IMR-90 (cell line): ENCODE results near the gene F11. TPM values are rescaled to one million over a fixed set of nuclear protein-coding genes. Genes with fewer than 3 reads are reported as not detected.

ENCODE experiments used
- ATAC-seq: fragments of 200-7000 bp; cut with Tn5 transposase; 2 replicates; pipeline ENCODE4 v1.9.1; 2020; ENCODE audit warnings: low read depth, mild to moderate bottlenecking, moderate library complexity
- BruUV-seq: library from RNA; stranded (reverse); fragments of 400-500 nt; replicated peaks from 2 replicates; lab custom pipeline; 2021; lab: Mats Ljungman, UMichigan
- CTCF ChIA-PET: fragments of 300-600 bp; formaldehyde crosslinking; extraction: SDS; loops from one replicate; lab custom pipeline; 2021; ENCODE audit warnings: antibody characterized with exemption; lab: Yijun Ruan, JAX
- POLR2A ChIA-PET: fragments of 300-600 bp; sonication (Branson Sonifier 250); formaldehyde crosslinking; loops from one replicate; lab custom pipeline; 2022; ENCODE audit warnings: antibody characterized with exemption; ENCODE audit not compliant: unreplicated experiment; lab: Charles Lee
- DNase-seq: peaks from one replicate; pipeline ENCODE4 v3.0.0; 2013
- H2AFZ ChIP-seq: replicated peaks from 2 replicates; pipeline ENCODE3; 2013; ENCODE audit warnings: low read length, mild to moderate bottlenecking; ENCODE audit not compliant: poor library complexity
- H2AK5ac ChIP-seq: 2 replicates; pipeline ENCODE4 v1.6.1; 2013; ENCODE audit warnings: low read depth, low read length, inconsistent platforms
- H2AK9ac ChIP-seq: replicated peaks from 2 replicates; pipeline ENCODE3; 2013; ENCODE audit warnings: mild to moderate bottlenecking, low read depth, low read length, moderate library complexity; ENCODE audit not compliant: poor library complexity
- H2BK120ac ChIP-seq: 2 replicates; pipeline ENCODE4 v1.6.1; 2013; ENCODE audit warnings: low read depth, low read length, inconsistent platforms
- H2BK15ac ChIP-seq: 3 replicates; pipeline ENCODE4 v1.6.1; 2013; ENCODE audit warnings: low read depth, low read length, inconsistent platforms
- H2BK20ac ChIP-seq: 2 replicates; pipeline ENCODE4 v1.6.1; 2013; ENCODE audit warnings: low read depth, mild to moderate bottlenecking, inconsistent platforms, low read length, moderate library complexity
- H2BK5ac ChIP-seq: 2 replicates; pipeline ENCODE4 v1.6.1; 2013; ENCODE audit warnings: mild to moderate bottlenecking, low read depth, low read length, inconsistent platforms; ENCODE audit not compliant: poor library complexity, severe bottlenecking
- H3K14ac ChIP-seq: replicated peaks from 2 replicates; pipeline ENCODE4 v1.6.1; 2013; ENCODE audit warnings: low read depth, low read length, inconsistent platforms
- H3K18ac ChIP-seq: 2 replicates; pipeline ENCODE4 v1.6.1; 2013; ENCODE audit warnings: low read depth, low read length, control low read depth
- H3K23ac ChIP-seq: 2 replicates; pipeline ENCODE4 v1.6.1; 2013; ENCODE audit warnings: low read depth, low read length, inconsistent platforms
- H3K27ac ChIP-seq: 2 replicates; pipeline ENCODE4 v1.5.1; 2013; ENCODE audit warnings: mild to moderate bottlenecking, control low read depth, low read length; ENCODE audit not compliant: insufficient read depth
- H3K27me3 ChIP-seq: 2 replicates; pipeline ENCODE4 v1.6.1; 2013; ENCODE audit warnings: low read length; ENCODE audit not compliant: control insufficient read depth, insufficient read depth
- H3K36me3 ChIP-seq: 2 replicates; pipeline ENCODE4 v1.6.1; 2013; ENCODE audit warnings: low read length, mixed read lengths; ENCODE audit not compliant: control insufficient read depth, insufficient read depth
- H3K4ac ChIP-seq: 2 replicates; pipeline ENCODE4 v1.6.1; 2013; ENCODE audit warnings: low read depth, low read length, inconsistent platforms
- H3K4me1 ChIP-seq: 2 replicates; pipeline ENCODE4 v1.6.1; 2013; ENCODE audit warnings: low read length, mixed read lengths; ENCODE audit not compliant: control insufficient read depth, insufficient read depth
- H3K4me2 ChIP-seq: 2 replicates; pipeline ENCODE4 v1.6.1; 2013; ENCODE audit warnings: low read depth, mild to moderate bottlenecking, control low read depth, low read length, moderate library complexity
- H3K4me3 ChIP-seq: 2 replicates; pipeline ENCODE4 v1.5.1; 2013; ENCODE audit warnings: low read depth, mild to moderate bottlenecking, control low read depth, low read length, moderate library complexity; ENCODE audit not compliant: insufficient read depth
- H3K56ac ChIP-seq: 2 replicates; pipeline ENCODE4 v1.6.1; 2013; ENCODE audit warnings: low read length, inconsistent platforms; ENCODE audit not compliant: insufficient read depth; ENCODE audit errors: extremely low read depth
- H3K79me1 ChIP-seq, 2 experiments: 2 replicates each; pipeline ENCODE4 v1.6.1; 2013; ENCODE audit warnings: low read length in 2 of 2, inconsistent platforms in 1 of 2, low read depth in 1 of 2
- H3K9ac ChIP-seq: 2 replicates; pipeline ENCODE4 v1.6.1; 2013; ENCODE audit warnings: low read depth, low read length, control low read depth
- H3K9me1 ChIP-seq: 2 replicates; pipeline ENCODE4 v1.6.1; 2013; ENCODE audit warnings: low read length, inconsistent platforms; ENCODE audit not compliant: insufficient read depth
- H3K9me3 ChIP-seq: 2 replicates; pipeline ENCODE4 v1.6.1; 2013; ENCODE audit warnings: low read length; ENCODE audit not compliant: control insufficient read depth, insufficient read depth
- H4K20me1 ChIP-seq: 2 replicates; pipeline ENCODE4 v1.6.1; 2013; ENCODE audit warnings: low read length, inconsistent platforms; ENCODE audit not compliant: insufficient read depth
- H4K5ac ChIP-seq: 2 replicates; pipeline ENCODE4 v1.6.1; 2013; ENCODE audit warnings: mild to moderate bottlenecking, low read depth, low read length, control low read depth
- H4K8ac ChIP-seq, 2 experiments: 2 replicates each; pipeline ENCODE4 v1.6.1; 2013; ENCODE audit warnings: low read depth in 2 of 2, low read length in 2 of 2, control low read depth in 1 of 2, inconsistent platforms in 1 of 2
- H4K91ac ChIP-seq: 2 replicates; pipeline ENCODE4 v1.6.1; 2013; ENCODE audit warnings: low read depth, low read length, inconsistent platforms; ENCODE audit not compliant: insufficient read depth
- CEBPB ChIP-seq: IDR thresholded peaks from 2 replicates; pipeline ENCODE4 v1.6.1; 2012; ENCODE audit warnings: low read depth, low read length, improper control_type of control experiment
- MAFK ChIP-seq: IDR thresholded peaks from 2 replicates; pipeline ENCODE4 v1.6.1; 2012; ENCODE audit warnings: low read depth, low read length, improper control_type of control experiment
- MAZ ChIP-seq: IDR thresholded peaks from 2 replicates; pipeline ENCODE4 v1.6.1; 2012; ENCODE audit warnings: low read depth, mild to moderate bottlenecking, low read length, improper control_type of control experiment, moderate library complexity, borderline replicate concordance
- MXI1 ChIP-seq: IDR thresholded peaks from 2 replicates; pipeline ENCODE4 v1.6.1; 2012; ENCODE audit warnings: low read depth, mild to moderate bottlenecking, low read length, moderate library complexity, borderline replicate concordance
- NFE2L2 ChIP-seq: fragments of 150-350 bp; IDR thresholded peaks from 2 replicates; pipeline ENCODE4 v1.6.1; 2016; ENCODE audit warnings: low read depth, mild to moderate bottlenecking, low read length
- POLR2A ChIP-seq: IDR thresholded peaks from 2 replicates; pipeline ENCODE4 v1.6.1; 2012; ENCODE audit warnings: mild to moderate bottlenecking, low read depth, low read length
- RAD21 ChIP-seq: IDR thresholded peaks from 2 replicates; pipeline ENCODE4 v1.6.1; 2012; ENCODE audit warnings: low read length, improper control_type of control experiment
- RFX5 ChIP-seq: IDR thresholded peaks from 2 replicates; pipeline ENCODE4 v1.8.0; 2012; ENCODE audit warnings: low read depth, mild to moderate bottlenecking, low read length, moderate library complexity
- WGBS, 2 experiments: methylation state at CpG; one replicate each; pipeline versions ENCODE4 v1.1.5 to v1.1.7; 2013; ENCODE audit warnings: missing lambda C conversion rate in 2 of 2; ENCODE audit not compliant: insufficient read length in 1 of 2; ENCODE audit errors: extremely low coverage in 2 of 2; 5-methylcytosine and 5-hydroxymethylcytosine counted together
- dilution Hi-C: fragments of 300-500 bp; cut with HindIII; formaldehyde crosslinking; loops from one replicate; pipeline ENCODE4 v1.14.3; 2018; ENCODE audit warnings: low sequenced_read_pairs; ENCODE audit not compliant: unreplicated experiment
- in situ Hi-C: fragments of 300-500 bp; cut with MboI; formaldehyde crosslinking; loops from 3 replicates; pipeline ENCODE4 v1.14.3; 2019; ENCODE audit warnings: low sequenced_read_pairs, inconsistent platforms, mixed read lengths
- intact Hi-C: fragments of 100-400 bp; cut with micrococcal nuclease; formaldehyde crosslinking; loops from 2 replicates; pipeline ENCODE4 v1.10.0; 2022
- polyA plus RNA-seq, 3 experiments: library from polyadenylated mRNA; depleted of rRNA; stranded (reverse); fragments of >200 nt; gene quantifications; 2 replicates each; pipeline ENCODE4 v1.2.3, GENCODE V29; 2012; ENCODE audit warnings: low replicate concordance in 1 of 3
- total RNA-seq: library from RNA; depleted of rRNA; stranded (reverse); fragments of >200 nt; gene quantifications from 2 replicates; pipeline ENCODE4 v1.2.3, GENCODE V29; 2012
- TF ChIP-seq, protein P1 (sequence below): fragments of 150-350 bp; IDR thresholded peaks from 2 replicates; pipeline ENCODE4 v1.6.1; 2017; ENCODE audit warnings: mild to moderate bottlenecking, antibody characterized with exemption, low read length, low read depth

F11 gene
- total and polyA plus RNA-seq, 2 of the 4 experiments (the other 2 are of a cell fraction) = not detected

DNA sequence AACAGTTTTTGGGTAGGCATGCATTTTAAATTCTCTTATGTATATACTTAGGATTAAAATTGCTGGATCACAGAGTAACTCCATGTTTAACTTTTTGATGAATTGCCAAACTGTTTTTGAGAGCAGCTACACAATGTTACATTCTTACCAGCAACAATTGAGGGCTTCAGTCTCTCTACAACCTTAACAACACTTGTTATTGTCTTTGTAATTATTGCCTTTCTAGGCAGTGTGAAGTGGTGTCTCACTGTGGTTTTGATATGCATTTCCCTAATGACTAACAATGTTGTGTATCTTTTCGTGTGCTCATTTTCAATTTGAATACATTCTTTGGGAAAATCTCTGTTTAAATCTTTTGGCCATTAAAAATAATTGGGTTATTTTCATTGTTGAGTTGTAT lies 17.3 kb upstream of the F11 start:
- ATAC-seq = no peak
- no TSS peak for BruUV-seq
- no CpG with 5 or more reads among the region's 1 CpG for WGBS, 2 experiments

More for the DNA sequence above, 17.3 kb upstream of the F11 start:
- Histone ChIP-seq H4K8ac (peak overlapping the region in 1 of 2 experiments; percentile 57; a peak in 1 of 4 replicates), H3K9me3 (no peaks in the 10 kb centered on the region), H3K4me3 (no peak overlapping the region), H2BK15ac (no peak overlapping the region), H2AFZ (no peak overlapping the region), H4K91ac (no peak overlapping the region), H2BK120ac (peak overlapping the region; percentile 61; the same call in 1 of the 2 replicates), H3K56ac (no peak overlapping the region), H3K4ac (no peak overlapping the region), H4K5ac (no peak overlapping the region), H3K36me3 (no peaks in the 10 kb centered on the region), H3K9ac (no peak overlapping the region), H3K9me1 (no peaks in the 10 kb centered on the region), H3K27ac (peak overlapping the region; percentile 33; the same call in 1 of the 2 replicates), H4K20me1 (no peaks in the 10 kb centered on the region), H2BK5ac (no peak overlapping the region), H3K4me1 (peaks cover 3% of the 10 kb centered on the region), H3K18ac (peak overlapping the region; percentile 85), H3K4me2 (no peak overlapping the region), H3K27me3 (no peaks in the 10 kb centered on the region), H2AK9ac (no peak overlapping the region), H3K14ac (peak overlapping the region; percentile 44; the same call in 1 of the 2 replicates), H3K23ac (no peak overlapping the region), H2AK5ac (no peak overlapping the region), H2BK20ac (peak overlapping the region; percentile 83), H3K79me1 (no peaks in the 10 kb centered on the region)
- TF ChIP-seq RAD21 (no peak), MAFK (no peak), MXI1 (no peak), POLR2A (no peak), RFX5 (no peak), MAZ (no peak), NFE2L2 (no peak), CEBPB (no peak)
- TF ChIP-seq, protein P1, sequence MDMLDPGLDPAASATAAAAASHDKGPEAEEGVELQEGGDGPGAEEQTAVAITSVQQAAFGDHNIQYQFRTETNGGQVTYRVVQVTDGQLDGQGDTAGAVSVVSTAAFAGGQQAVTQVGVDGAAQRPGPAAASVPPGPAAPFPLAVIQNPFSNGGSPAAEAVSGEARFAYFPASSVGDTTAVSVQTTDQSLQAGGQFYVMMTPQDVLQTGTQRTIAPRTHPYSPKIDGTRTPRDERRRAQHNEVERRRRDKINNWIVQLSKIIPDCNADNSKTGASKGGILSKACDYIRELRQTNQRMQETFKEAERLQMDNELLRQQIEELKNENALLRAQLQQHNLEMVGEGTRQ = no peak
- in situ Hi-C loops (no loop called here), dilution Hi-C loops (no loop called here), intact Hi-C loops (no loop called here)
- no peak for DNase-seq
- ChIA-PET CTCF (no interaction called here), POLR2A (no interaction called here)
